ENCODE data around the gene INTS3. TPM values are rescaled to one million over a fixed set of nuclear protein-coding genes. Genes with fewer than 3 reads are reported as not detected.

INTS3 gene
- total RNA-seq, 1 experiment from 2014 or later: 66.8 TPM

GRCh38 chr1:153697191-153698019 is 30.4 kb upstream of the INTS3 start:
- TF ChIP-seq SP1 (CRISPR knock-in tag; conservative IDR thresholded peaks at IDR 0.05): no peak
- no peak; the same call in 1 of the 2 replicates for TF ChIP-seq FOXP1 (CRISPR knock-in tag; IDR thresholded peaks at IDR 0.05; ENCODE audit: borderline replicate concordance)
- no peak for TF ChIP-seq ZNF138 (CRISPR knock-in tag; conservative IDR thresholded peaks at IDR 0.05)
- TF ChIP-seq, protein P1, sequence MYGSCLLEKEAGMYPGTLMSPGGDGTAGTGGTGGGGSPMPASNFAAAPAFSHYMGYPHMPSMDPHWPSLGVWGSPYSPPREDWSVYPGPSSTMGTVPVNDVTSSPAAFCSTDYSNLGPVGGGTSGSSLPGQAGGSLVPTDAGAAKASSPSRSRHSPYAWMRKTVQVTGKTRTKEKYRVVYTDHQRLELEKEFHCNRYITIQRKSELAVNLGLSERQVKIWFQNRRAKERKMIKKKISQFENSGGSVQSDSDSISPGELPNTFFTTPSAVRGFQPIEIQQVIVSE (CRISPR knock-in tag; IDR thresholded peaks at IDR 0.05; ENCODE audit: borderline replicate concordance): no peak
- TF ChIP-seq, protein P2, sequence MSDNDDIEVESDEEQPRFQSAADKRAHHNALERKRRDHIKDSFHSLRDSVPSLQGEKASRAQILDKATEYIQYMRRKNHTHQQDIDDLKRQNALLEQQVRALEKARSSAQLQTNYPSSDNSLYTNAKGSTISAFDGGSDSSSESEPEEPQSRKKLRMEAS (CRISPR knock-in tag; IDR thresholded peaks at IDR 0.05): no peak
- Mint-ChIP-seq H3K9me3 (no peaks in the 10 kb centered on the region), H3K4me1 (peaks cover 25% of the 10 kb centered on the region), H3K27me3 (ENCODE audit: low read depth) (no peaks in the 10 kb centered on the region), H3K27ac (peak overlapping the region; percentile 80), H3K4me3 (peak overlapping the region; percentile 46), H3K36me3 (no peaks in the 10 kb centered on the region)
- ChIA-PET POLR2A (interaction anchor here (0.8 to 1.6 kb wide), 5 partner anchors 17 to 64 kb away, joined by 3 to 8 read pairs (median 4); partner anchors contain the start of genes CHTOP, INTS3 and NPR1), CTCF (interaction anchor here (0.9 to 2.4 kb wide), 8 partner anchors 17 to 270 kb away, joined by 3 to 22 read pairs (median 6); partner anchors contain the start of genes CREB3L4, NPR1 and S100A13)
- DNase-seq (ENCODE audit: low spot score) (peak; percentile 56), ATAC-seq (peak; percentile 71)

DNA sequence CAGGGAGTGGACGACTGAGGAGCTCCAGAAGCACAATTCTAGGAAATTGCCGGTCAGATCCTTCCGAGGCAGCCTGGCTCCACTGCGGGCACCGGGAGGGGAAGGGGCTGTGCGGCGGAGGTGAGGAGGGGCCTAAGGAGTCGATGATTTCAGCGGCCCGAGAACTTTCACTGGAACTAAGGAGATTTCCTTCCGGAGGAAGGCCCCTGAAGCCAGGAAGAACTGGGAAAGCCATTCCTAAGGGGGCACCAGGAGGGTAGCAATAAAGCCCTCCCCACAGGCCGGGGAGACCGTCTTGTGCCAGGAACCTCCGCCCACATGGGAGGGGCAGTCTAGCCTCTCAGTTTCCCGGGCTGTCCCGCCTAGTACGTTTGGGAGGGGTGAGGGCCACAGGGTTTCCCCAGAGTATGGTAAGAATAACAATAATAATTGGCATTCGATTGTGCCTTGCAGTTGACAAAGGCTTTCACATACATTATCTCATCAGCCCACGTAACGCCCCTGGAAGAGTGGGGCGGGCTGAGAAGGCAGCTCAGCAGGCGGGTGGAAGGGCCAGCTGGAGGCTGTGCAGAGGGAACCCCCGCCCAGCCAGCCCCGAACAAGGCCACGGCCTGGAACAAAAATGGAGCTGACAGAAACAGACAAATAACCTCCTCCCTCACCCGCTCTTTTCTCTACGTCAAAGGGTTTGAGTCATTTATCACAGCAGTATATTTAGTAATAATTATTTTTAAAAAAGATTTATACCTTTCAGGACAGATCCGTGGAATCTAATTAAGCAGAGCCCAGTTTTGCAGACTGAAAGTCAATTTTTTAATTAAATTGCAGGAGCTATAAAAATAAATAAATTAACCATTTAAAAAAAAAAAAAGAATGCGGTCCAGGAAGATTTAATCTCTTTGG is 29.6 kb upstream of the INTS3 start:
- Mint-ChIP-seq H3K9me3 (no peaks in the 10 kb centered on the region), H3K4me1 (peaks cover 25% of the 10 kb centered on the region), H3K27ac (peak overlapping the region; percentile 80), H3K27me3 (ENCODE audit: low read depth) (no peaks in the 10 kb centered on the region), H3K4me3 (peak overlapping the region; percentile 46), H3K36me3 (no peaks in the 10 kb centered on the region)
- peak; percentile 57 for DNase-seq (ENCODE audit: low spot score)
- ATAC-seq: peak; percentile 63
- TF ChIP-seq NR3C1 (CRISPR knock-in tag; conservative IDR thresholded peaks at IDR 0.05; ENCODE audit: low read depth) (no peak), FOXK1 (CRISPR knock-in tag; IDR thresholded peaks at IDR 0.05) (0 out of 2 replicates have a peak, but pooled peaks have one; percentile 26), CREB1 (CRISPR knock-in tag; IDR thresholded peaks at IDR 0.05) (no peak), STAT6 (CRISPR knock-in tag; conservative IDR thresholded peaks at IDR 0.05; ENCODE audit: low read depth) (no peak), EMX1 (CRISPR knock-in tag; IDR thresholded peaks at IDR 0.05) (no peak), GABPB1 (CRISPR knock-in tag; IDR thresholded peaks at IDR 0.05) (no peak), ETV6 (CRISPR knock-in tag; IDR thresholded peaks at IDR 0.05) (peak; percentile 35; the same call in 1 of the 2 replicates), JUN (CRISPR knock-in tag; IDR thresholded peaks at IDR 0.05) (no peak), TP53 (CRISPR knock-in tag; IDR thresholded peaks at IDR 0.05) (no peak), FOXJ3 (CRISPR knock-in tag; IDR thresholded peaks at IDR 0.05; ENCODE audit: borderline replicate concordance) (no peak), IRF2 (CRISPR knock-in tag; IDR thresholded peaks at IDR 0.05; ENCODE audit: borderline replicate concordance, low read depth) (no peak)
- TF ChIP-seq, protein P3, sequence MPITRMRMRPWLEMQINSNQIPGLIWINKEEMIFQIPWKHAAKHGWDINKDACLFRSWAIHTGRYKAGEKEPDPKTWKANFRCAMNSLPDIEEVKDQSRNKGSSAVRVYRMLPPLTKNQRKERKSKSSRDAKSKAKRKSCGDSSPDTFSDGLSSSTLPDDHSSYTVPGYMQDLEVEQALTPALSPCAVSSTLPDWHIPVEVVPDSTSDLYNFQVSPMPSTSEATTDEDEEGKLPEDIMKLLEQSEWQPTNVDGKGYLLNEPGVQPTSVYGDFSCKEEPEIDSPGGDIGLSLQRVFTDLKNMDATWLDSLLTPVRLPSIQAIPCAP (CRISPR knock-in tag; IDR thresholded peaks at IDR 0.05): no peak
- TF ChIP-seq, protein P4, sequence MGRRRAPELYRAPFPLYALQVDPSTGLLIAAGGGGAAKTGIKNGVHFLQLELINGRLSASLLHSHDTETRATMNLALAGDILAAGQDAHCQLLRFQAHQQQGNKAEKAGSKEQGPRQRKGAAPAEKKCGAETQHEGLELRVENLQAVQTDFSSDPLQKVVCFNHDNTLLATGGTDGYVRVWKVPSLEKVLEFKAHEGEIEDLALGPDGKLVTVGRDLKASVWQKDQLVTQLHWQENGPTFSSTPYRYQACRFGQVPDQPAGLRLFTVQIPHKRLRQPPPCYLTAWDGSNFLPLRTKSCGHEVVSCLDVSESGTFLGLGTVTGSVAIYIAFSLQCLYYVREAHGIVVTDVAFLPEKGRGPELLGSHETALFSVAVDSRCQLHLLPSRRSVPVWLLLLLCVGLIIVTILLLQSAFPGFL (CRISPR knock-in tag; IDR thresholded peaks at IDR 0.05; ENCODE audit: borderline replicate concordance): no peak
- TF ChIP-seq, protein P2 (CRISPR knock-in tag; IDR thresholded peaks at IDR 0.05): peak; percentile 42; the same call in 1 of the 2 replicates
- ChIA-PET POLR2A (interaction anchor here (0.8 to 1.6 kb wide), 3 partner anchors 18 to 30 kb away, joined by 3 to 8 read pairs (median 6); partner anchors contain the start of gene NPR1), CTCF (interaction anchor here (0.7 to 2.4 kb wide), 10 partner anchors 18 to 269 kb away, joined by 3 to 22 read pairs (median 4); partner anchors contain the start of genes CREB3L4, NPR1 and S100A13)
